HL-60 (cell line): Measurements from ENCODE around the gene CAPZA1.

ENCODE experiments used
- CTCF ChIP-seq: IDR thresholded peaks from one replicate; pipeline ENCODE4 v1.5.1; 2011; ENCODE audit warnings: low read length, control low read depth, inconsistent platforms; ENCODE audit not compliant: insufficient read depth
- GABPA ChIP-seq: IDR thresholded peaks from 2 replicates; pipeline ENCODE4 v1.6.1; 2012; ENCODE audit warnings: low read depth
- POLR2AphosphoS5 ChIP-seq: IDR thresholded peaks from 2 replicates; pipeline ENCODE4 v1.6.1; 2012; ENCODE audit warnings: low read depth
- REST ChIP-seq: IDR thresholded peaks from 2 replicates; pipeline ENCODE4 v1.6.1; 2012; ENCODE audit warnings: low read depth; ENCODE audit not compliant: insufficient replicate concordance
- SPI1 ChIP-seq: IDR thresholded peaks from 2 replicates; pipeline ENCODE4 v1.6.1; 2012; ENCODE audit warnings: low read depth, mild to moderate bottlenecking, borderline replicate concordance

GRCh38 chr1:112665857-112666256, 46.2 kb downstream of the CAPZA1 start:
- TF ChIP-seq CTCF (no peak), POLR2AphosphoS5 (no peak), GABPA (no peak), REST (no peak), SPI1 (no peak)
